Ovary (tissue), 9 donors: ENCODE results near the gene CAPN9. TPM values are rescaled to one million over a fixed set of nuclear protein-coding genes. Genes with fewer than 3 reads are reported as not detected.

Source experiments
- DNase-seq, 5 donors: peaks; one replicate each; pipeline ENCODE4 v3.0.0-alpha.2; 2019 to 2020
- H3K27ac ChIP-seq, 2 donors: fragments of 200-600 bp; one replicate each; pipeline versions ENCODE4 v1.5.1 to v1.8.0; 2019 to 2022
- H3K27me3 ChIP-seq: fragments of 200-600 bp; one replicate; pipeline ENCODE4 v1.8.0; 2022
- H3K36me3 ChIP-seq: fragments of 200-600 bp; sonication (generic); one replicate; pipeline ENCODE4 v1.5.1; 2019
- H3K4me1 ChIP-seq: one replicate; pipeline ENCODE4 v1.8.1; 2013; ENCODE audit warnings: mild to moderate bottlenecking, moderate library complexity; ENCODE audit not compliant: insufficient read depth
- H3K4me3 ChIP-seq: fragments of 200-600 bp; sonication (generic); one replicate; pipeline ENCODE4 v1.5.1; 2017
- H3K9me3 ChIP-seq, 2 donors: fragments of 200-600 bp in 1 of 2; sonication (generic) in 1 of 2; one replicate each; pipeline versions ENCODE4 v1.5.1 to v1.8.1; 2013 to 2019; ENCODE audit warnings: mild to moderate bottlenecking in 1 of 2, moderate library complexity in 1 of 2
- EP300 ChIP-seq: sonication (generic); formaldehyde crosslinking; IDR thresholded peaks from one replicate; pipeline ENCODE4 v1.6.1; 2017; ENCODE audit warnings: antibody characterized with exemption
- POLR2A ChIP-seq: fragments of 450-650 bp; IDR thresholded peaks from one replicate; pipeline ENCODE4 v1.6.1; 2017; ENCODE audit warnings: antibody characterized with exemption, mild to moderate bottlenecking, moderate library complexity
- WGBS, 3 donors: extraction: QIAGEN DNeasy Blood & Tissue Kit in 1 of 3; methylation state at CpG; one replicate each; pipeline versions ENCODE4 v1.1.5 to v1.1.7; 2013 to 2017; 5-methylcytosine and 5-hydroxymethylcytosine counted together
- intact Hi-C, 4 donors: fragments of 100-400 bp; cut with DNase I; formaldehyde crosslinking; loops; one replicate each; pipeline versions ENCODE4 v1.11.0 to v1.15.1; 2022 to 2023
- polyA plus RNA-seq, 2 donors: library from polyadenylated mRNA; stranded (reverse); fragments of 200-250 nt in 1 of 2; fragments of 350-450 nt in 1 of 2; fragmentation: Illumina TruSeq in 1 of 2; extraction: RNeasy Lipid Tissue Mini Kit (QIAGEN cat#74804) in 1 of 2; gene quantifications; one replicate each; pipeline ENCODE4 v1.2.3, GENCODE V29; 2013 to 2014
- total RNA-seq, 7 donors: library from RNA; depleted of rRNA in 2 of 7; stranded (reverse); fragments of >200 nt in 2 of 7; fragmentation: NEBNext Ultra II Directional in 3 of 7; extraction: Animal tissue kit (Norgen Biotek cat#: 25700) in 3 of 7; gene quantifications; one replicate each; pipeline versions ENCODE4 v1.1.0 to v1.2.4, GENCODE V29; 2016 to 2023
- TF ChIP-seq, protein P1 (sequence below), 3 donors: fragments of 450-650 bp in 2 of 3; fragments of 200-600 bp in 1 of 3; IDR thresholded peaks; one replicate each; pipeline versions ENCODE4 v1.5.1 to v1.8.0; 2016 to 2022; ENCODE audit warnings: antibody characterized with exemption in 3 of 3, mild to moderate bottlenecking in 1 of 3
- donor health status: DM: no; HTN: no; CAD: no; lungs with moderate emphysema.
- donor health status: DM: no; HTN: no; CAD: no.
- donor health status: Bipolar disorder and iron deficiency.
- donor health status: DM: yes; HTN: yes; CAD: no.
- donor health status: DM: no; HTN: no; CAD: no.
- donor health status: DM: yes; HTN: yes; CAD: no.

Gene CAPN9
- total and polyA plus RNA-seq, 9 donors, result 0.08 to 2.5 (median 0.29) TPM; not detected in 1

DNA sequence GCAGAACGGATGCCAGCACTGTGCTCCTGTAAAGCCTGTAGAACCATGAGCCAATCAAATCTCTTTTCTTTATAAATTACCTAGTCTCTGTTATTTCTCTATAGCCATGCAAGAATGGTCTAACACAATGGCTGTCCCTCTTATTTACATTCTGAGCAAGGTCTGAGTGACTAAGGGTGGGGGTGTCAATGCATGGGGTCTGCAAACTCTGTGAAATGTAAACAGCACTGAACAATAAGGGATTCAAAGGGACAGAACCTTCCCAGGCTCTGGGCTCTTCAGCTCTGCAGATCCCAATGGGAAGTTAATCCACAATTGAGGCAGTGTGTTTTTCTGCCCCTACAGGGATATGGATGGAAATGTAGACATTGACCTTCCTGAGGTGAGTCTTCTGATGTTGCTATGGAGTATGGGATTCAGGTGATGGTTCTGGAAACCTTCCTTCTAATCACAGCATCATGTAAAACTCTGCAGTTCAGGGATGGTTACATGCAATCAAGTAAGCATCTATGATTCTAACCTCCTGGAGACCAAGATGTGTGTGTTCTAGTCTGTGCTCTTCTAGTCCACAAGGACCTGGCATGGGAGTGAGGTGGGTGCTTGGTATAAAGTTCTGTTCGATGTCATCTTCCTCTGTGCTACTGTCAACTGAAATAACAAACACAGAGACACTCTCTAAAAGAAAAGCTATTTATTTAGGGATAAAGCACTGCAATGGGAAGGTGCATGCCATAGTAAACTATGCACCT, 38.6 kb downstream of the CAPN9 start:
- DNase-seq, result no peak
- no peaks in the 10 kb centered on the region for H3K9me3 ChIP-seq
- intact Hi-C loops, result no loop called here
- no peak overlapping the region for H3K4me3 ChIP-seq
- no peaks in the 10 kb centered on the region for H3K36me3 ChIP-seq
- 74 to 81% (median 79%) methylated on average over 2 of the region's 2 CpGs for WGBS, 3 donors
- H3K27me3 ChIP-seq, result no peaks in the 10 kb centered on the region
- TF ChIP-seq POLR2A, result no peak
- TF ChIP-seq, protein P1, sequence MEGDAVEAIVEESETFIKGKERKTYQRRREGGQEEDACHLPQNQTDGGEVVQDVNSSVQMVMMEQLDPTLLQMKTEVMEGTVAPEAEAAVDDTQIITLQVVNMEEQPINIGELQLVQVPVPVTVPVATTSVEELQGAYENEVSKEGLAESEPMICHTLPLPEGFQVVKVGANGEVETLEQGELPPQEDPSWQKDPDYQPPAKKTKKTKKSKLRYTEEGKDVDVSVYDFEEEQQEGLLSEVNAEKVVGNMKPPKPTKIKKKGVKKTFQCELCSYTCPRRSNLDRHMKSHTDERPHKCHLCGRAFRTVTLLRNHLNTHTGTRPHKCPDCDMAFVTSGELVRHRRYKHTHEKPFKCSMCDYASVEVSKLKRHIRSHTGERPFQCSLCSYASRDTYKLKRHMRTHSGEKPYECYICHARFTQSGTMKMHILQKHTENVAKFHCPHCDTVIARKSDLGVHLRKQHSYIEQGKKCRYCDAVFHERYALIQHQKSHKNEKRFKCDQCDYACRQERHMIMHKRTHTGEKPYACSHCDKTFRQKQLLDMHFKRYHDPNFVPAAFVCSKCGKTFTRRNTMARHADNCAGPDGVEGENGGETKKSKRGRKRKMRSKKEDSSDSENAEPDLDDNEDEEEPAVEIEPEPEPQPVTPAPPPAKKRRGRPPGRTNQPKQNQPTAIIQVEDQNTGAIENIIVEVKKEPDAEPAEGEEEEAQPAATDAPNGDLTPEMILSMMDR (IDR thresholded peaks at IDR 0.05), result no peak
- TF ChIP-seq EP300, result no peak
- no peak overlapping the region for H3K27ac ChIP-seq
- H3K4me1 ChIP-seq, result no peaks in the 10 kb centered on the region

GRCh38 chr1:230786385-230786753, 39.2 kb downstream of the CAPN9 start:
- TF ChIP-seq POLR2A, result no peak
- no peak for TF ChIP-seq EP300
- TF ChIP-seq, protein P1 (IDR thresholded peaks at IDR 0.05), result no peak
- intact Hi-C loops, result no loop called here
- no peaks in the 10 kb centered on the region for H3K9me3 ChIP-seq

DNA sequence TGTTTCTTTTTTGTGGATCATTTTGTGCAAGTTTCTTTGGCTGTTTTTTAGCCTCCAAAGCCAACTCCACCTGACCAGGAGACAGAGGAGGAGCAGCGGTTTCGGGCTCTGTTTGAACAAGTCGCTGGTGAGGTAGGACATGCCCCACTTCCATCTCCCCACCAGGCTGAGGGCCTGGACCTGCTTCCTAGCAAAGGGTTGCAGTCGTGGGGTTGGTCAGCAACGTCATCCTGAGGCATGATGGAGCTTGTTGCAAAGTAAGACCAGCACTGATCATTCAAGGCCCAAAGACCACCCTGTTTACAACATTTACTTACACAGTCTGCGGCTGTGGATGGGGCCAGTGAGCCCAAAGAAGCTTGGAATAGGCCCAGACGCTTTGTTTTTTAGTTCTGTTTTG, 40.3 kb downstream of the CAPN9 start:
- H3K27me3 ChIP-seq, result no peaks in the 10 kb centered on the region
- TF ChIP-seq, protein P1 (IDR thresholded peaks at IDR 0.05), result no peak
- no peaks in the 10 kb centered on the region for H3K4me1 ChIP-seq
- H3K27ac ChIP-seq, result no peak overlapping the region
- WGBS, 3 donors, result 80 to 90% (median 87%) methylated on average over 7 of the region's 7 CpGs
- no peaks in the 10 kb centered on the region for H3K36me3 ChIP-seq
- no peaks in the 10 kb centered on the region for H3K9me3 ChIP-seq
- intact Hi-C loops, result no loop called here
- DNase-seq, result no peak
- H3K4me3 ChIP-seq, result no peak overlapping the region

More at GRCh38 chr1:230786385-230786753, 39.2 kb downstream of the CAPN9 start:
- Histone ChIP-seq H3K27me3 (no peaks in the 10 kb centered on the region), H3K4me1 (no peaks in the 10 kb centered on the region), H3K4me3 (no peak overlapping the region), H3K36me3 (no peaks in the 10 kb centered on the region), H3K27ac (no peak overlapping the region)
- 81 to 86% (median 86%) methylated on average over 3 of the region's 3 CpGs for WGBS, 3 donors
- DNase-seq, result no peak

DNA sequence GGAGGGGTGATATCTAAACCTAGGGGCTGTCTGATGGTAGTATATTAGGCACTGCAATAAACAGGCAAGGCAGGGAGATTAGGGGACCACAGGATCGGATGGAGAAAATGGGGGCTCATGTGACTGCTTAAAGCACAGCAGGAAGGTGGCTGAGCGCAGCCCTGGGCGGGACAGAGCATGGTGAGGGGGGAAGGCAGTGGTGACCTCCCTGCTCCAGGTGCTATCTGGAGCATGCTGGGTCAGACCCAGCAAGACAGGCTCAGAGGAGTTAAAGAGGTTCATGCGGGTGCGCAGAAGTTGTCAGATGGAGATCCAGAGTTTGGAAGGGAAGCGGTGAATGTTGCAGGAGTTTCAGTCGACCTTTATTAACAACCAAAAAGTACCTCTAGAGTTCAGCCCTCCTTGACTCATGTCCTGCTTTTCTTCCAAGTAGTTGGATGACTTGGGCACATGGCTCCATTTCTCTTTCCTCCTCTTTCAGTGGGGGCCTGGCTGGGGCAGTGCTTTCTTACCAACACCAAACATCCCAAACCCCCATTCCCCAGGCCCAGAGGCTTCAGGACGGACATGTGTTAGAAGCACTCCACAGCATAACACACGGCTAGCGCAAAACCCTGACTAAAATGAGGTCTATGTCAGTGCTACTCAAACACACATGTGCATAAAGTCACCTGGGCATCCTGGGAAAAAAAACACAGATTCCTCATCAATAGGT, 41.5 kb downstream of the CAPN9 start:
- H3K9me3 ChIP-seq, result no peaks in the 10 kb centered on the region
- no peaks in the 10 kb centered on the region for H3K4me1 ChIP-seq
- H3K36me3 ChIP-seq, result no peaks in the 10 kb centered on the region
- TF ChIP-seq EP300 (no peak), POLR2A (no peak)
- TF ChIP-seq, protein P1 (IDR thresholded peaks at IDR 0.05), result no peak
- DNase-seq, result no peak
- 85 to 93% (median 85%) methylated on average over 10 of the region's 10 CpGs for WGBS, 3 donors
- intact Hi-C loops, result no loop called here
- H3K27ac ChIP-seq, result no peak overlapping the region
- H3K27me3 ChIP-seq, result no peaks in the 10 kb centered on the region
- H3K4me3 ChIP-seq, result no peak overlapping the region
